HuH-7 (cell line): ENCODE data around the gene PRLR.
"Not testable (repeated sequence)": the region's sequence is repeated elsewhere in the genome, so short reads cannot be mapped to it uniquely, and the experiment has no call there.

ENCODE experiments used
- DNase-seq: peaks from one replicate; pipeline ENCODE4 v3.0.0; 2011; ENCODE audit warnings: low spot score

PRLR gene

DNA sequence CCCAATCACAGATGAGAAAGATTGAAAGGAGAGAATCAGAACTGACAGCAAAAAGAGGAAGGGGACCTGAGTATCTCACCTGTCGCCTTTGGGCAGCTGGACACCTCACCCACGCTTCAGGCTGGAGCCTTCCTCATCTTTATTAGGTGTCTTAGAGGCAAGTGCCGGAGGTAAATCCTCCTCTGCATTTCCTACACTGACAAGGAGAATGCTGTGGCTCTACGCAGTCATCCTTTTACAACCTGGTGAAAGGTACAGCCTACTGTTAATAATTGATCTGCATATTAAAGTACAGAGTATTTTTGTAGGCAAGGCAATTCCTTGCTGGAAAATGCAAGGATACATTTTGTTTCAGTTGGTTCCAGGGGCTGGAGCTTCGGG is 34.8 kb downstream of the PRLR start:
- no peak for DNase-seq

DNA sequence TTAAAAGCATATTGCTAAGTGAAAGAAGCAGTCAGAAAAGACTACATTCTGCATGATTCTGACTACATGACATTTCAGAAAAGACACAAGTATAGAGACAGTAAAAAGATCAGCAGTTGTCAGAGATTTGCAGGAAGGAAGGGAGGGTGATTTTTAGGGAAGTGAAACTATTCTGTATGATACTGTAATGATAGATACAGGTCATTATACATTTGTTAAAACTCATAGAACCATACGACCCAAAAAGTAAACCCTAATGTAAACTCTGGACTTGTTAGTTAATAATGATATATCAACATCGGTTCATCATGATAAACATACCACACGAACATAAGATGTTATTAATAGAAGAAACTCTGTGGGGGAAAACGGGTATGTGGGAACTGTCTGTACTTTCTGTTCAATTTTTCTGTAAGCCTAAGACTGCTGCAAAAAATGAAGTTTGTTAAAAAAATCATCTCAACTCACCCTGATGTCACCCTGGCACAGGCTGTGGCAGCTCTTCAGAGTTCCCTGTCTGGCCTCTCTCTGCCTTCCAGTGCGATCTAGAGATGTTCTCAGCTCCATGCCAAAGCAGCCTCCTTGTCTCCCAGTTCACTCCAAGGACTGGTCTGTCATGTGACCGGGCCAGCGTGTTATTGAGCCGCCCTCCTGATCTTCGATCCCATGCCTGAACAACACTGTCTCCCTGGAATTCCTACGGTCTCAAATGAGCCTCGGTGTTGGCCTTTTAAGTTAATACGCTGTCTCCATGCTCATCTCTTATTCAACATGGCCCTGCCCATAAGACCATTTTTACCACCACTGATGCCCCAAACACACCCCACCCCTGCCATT is 35.4 kb downstream of the PRLR start:
- DNase-seq = no peak

DNA sequence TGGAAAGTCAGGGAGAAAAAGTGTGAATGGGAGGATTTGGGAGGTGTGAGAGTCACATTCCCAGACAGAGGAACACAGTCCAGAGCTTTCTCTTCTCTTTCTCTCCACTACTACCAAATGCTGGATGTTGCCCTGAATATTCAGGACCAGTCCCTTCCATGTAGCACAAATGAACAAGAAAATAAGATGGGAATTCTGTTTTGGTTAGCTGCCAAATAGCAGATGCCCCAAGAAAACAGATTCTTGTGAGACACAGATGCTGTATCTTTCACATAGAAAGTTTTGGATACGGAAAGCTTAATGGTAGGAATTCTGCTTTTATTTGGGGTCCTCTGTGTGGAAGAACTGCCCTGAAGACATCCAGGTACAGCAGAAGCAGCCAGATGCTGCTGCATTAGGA is 37.8 kb downstream of the PRLR start:
- DNase-seq = no peak

DNA sequence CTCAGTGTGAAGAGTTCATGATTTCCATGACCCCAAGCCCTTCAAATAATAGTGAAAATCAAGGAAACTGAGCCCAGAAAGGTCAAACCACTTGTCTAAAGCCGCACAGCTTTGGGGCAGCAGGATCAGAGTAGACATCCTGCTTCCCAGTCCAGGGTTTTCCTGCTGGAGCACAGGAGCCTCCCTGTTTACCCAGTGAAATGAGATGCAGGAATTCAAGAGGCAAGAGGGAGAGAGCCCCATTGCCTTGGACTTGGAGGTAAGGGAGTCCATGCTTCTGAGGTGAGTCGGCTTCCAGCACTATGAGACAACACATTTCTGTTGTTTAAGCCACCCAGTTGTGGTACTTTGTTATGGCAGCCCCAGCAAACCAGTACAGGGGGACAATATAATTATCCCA is 40.5 kb downstream of the PRLR start:
- DNase-seq = not testable (repeated sequence)

DNA sequence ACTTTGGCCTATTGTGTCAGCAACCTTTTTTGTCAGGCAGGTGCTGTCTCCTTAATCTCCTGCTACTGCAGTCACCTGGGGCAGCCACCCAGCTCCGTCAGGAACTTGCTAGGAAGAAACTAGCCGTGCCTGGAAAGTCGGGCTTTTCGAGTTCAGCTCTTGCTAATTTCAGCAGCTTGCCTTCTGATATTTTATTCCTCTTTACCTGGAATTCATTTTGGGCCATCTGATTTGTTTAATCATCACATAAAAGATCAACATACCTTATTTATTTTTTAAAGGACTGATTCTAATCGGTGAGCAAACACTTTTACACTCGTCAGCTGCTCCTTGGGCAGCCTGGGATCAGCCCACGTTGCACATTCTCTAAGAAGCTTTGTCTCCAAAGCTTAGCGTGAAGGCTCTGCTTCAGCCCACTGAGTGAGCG is 42.2 kb downstream of the PRLR start:
- no peak for DNase-seq

DNA sequence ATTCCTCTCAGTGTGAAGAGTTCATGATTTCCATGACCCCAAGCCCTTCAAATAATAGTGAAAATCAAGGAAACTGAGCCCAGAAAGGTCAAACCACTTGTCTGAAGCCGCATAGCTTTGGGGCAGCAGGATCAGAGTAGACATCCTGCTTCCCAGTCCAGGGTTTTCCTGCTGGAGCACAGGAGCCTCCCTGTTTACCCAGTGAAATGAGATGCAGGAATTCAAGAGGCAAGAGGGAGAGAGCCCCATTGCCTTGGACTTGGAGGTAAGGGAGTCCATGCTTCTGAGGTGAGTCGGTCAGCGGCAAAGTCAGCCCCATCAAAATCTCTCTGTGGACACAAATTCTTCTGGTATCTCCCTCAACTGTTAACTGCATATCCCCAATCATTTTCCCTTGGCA is 42.7 kb downstream of the PRLR start:
- DNase-seq = not testable (repeated sequence)

DNA sequence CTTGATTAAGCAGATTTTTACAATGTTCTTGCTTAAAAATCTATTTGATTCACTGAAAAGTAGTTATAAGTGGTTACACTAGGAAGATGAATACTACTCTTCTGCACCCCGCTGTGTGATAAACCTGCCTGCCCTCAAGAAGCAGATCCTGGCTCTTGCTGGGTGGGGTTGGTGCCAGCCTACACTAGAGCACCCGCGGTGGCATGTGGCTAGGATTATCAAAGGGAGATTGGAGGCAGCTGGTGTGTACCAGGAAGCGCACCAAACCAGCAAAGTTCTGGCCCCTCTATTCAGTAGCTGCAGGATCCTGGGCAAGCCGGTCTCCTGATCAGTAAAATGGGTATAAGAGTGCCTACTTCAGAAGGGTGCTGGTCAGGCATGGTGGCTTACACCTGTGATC is 43.5 kb downstream of the PRLR start:
- DNase-seq = no peak

DNA sequence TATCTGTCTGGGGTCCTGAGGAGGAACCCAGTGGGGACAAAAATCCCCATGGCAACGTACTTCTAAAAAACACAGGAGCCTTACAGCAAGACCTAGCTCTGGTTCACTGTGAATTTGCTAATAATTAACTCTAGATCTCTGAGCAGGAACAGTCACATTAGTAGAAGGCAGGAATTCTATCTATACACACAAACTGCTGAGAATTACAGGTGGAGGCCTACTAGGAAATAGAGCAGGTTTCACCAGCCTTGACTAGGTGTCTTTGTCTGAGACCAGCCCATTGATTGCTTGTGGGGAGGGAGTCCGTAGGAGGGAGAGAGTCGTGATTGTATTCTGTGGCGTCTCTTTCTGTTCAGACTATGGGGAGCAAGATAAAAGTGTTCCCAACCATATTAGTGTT is 44.8 kb downstream of the PRLR start:
- peak; percentile 70 for DNase-seq

DNA sequence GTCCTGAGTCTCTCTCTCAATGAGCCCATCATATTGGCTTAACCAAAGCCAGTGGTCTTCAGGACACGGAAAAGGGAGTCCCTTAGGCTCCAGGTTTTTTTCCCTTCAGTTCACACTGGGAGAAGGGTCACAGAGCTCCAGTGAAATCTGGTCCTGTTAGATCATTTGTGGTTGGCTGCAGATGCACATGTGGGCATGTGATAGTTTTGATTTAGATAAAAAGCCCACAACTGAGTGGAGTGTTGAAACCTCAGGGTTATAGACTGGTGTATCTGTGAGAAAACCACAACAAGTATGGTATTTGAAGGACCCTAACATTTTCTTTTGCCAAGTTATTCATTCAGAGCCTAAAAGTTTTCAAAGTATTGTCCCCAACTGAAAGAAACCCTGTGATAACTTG is 46.7 kb downstream of the PRLR start:
- no peak for DNase-seq

DNA sequence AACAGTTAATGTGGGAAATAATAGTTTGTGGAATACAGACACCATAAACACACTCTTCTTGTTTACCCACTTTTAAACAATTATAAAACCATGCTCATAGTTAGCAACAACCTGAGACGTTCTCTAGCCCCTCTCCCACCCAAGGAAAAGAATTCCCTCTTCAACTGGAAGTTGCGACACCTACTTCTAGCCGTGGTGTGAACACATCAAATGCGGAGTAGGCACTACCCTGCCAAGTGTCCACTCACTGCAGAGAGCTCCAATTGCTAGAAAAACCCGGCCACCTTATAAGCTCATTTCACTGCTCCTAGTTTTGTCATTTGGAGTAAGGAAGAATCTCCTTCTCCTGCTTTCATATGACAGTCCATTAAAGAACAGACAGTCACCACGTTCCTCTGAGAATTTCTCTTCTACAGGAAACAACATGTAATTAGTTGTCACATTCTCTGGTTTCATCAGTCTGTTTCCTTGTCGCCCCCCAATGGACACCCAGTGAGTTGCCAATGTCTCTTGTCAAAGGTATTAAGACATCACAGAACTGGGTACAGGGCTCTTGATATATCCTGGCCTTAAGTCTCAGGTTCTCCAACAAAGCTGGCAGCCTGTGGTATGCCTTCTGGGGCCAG is 47.3 kb downstream of the PRLR start:
- peak; percentile 71 for DNase-seq

DNA sequence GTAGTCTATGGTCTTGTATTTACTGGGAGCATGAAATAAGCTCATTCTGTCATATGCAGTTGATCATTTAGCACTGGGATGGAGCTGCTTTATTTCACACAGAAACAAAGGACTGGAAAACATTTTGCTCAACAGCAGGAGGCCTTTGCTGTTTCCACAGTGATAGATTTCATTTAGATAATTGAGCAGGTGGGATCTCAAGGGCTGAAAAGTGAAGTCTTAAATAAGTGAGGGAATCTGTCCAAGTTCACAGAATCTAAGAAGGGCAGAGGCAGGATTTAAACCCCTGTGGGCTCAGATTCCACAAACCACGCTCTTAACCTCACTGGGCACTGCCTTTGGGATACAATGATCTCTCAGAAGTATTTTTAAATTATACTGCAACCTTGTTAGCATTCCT is 47.8 kb downstream of the PRLR start:
- DNase-seq = no peak

DNA sequence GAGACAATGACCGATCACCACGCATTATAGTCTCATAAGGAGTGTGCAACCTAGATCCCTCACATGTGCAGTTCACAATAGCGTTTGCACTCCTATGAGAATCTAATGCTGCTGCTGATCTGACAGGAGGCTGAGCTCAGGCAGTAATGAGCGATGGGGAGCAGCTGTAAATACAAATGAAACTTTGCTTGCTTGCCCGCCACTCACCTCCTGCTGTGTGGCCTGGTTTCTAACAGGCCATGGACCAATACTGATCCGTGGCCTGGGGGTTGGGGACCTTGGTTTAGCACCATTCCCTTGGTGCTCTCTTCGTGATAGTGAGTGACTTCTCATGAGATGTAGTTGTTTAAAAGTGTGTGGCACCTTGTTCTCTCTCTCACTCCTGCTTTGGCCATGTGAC is 50.2 kb downstream of the PRLR start:
- DNase-seq = no peak

DNA sequence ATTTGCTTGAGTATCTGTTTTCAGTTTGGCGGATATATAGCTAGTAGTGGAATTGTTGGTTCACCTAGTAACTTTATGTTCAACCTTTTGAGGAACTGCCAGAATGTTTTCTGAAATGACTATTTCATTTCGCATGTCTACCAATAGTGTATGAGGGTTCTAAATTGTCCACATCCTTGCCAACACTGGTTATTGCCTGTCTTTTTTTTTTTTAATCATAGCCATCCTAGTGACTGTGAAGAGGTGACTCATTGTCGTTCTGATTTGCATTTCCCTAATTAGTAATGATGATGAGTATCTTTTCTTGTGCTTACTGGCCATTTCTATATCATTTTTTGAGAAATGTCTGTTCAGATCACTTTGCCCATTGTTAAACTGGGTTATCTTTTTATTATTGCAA is 52.5 kb downstream of the PRLR start:
- DNase-seq = no peak

DNA sequence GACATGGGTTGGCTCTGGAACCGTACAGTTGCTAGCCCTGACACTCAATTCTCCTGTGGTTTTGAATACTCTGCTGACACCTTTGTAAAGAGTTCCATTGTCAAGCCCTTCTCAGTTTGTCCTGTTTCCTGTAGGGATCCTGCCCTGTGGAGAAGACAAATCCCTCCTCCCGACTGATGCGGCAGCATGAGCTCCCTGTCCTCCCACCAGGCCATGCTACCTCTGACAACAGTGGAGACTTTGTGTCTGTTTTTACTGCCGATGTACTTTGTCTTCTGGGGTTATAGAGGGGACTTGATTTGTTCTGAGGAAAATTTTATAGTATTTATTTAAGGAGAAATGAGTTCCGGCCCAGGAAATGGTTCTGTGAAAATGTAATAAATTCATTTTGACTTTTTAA is 57.8 kb downstream of the PRLR start:
- DNase-seq = peak; percentile 41

DNA sequence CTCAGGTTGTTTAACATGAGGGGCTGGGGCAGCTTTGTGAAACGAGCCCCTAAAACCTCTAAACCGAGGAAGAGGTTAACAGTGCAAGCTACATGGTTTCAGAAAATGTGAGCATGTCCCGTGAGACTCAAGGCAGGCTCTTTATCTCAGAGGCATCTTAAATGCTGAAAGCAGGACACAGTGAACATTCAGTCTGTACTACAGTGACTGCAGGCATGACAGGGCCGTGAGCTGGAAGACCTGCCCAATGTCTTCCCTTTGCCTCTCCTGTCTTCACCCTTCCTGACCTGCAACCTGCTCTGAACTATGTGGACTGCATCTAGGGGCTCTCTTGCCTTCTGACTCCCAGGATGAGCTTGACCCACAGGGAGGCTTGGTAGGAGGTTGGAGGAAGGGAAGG is 58.3 kb downstream of the PRLR start:
- DNase-seq = no peak

DNA sequence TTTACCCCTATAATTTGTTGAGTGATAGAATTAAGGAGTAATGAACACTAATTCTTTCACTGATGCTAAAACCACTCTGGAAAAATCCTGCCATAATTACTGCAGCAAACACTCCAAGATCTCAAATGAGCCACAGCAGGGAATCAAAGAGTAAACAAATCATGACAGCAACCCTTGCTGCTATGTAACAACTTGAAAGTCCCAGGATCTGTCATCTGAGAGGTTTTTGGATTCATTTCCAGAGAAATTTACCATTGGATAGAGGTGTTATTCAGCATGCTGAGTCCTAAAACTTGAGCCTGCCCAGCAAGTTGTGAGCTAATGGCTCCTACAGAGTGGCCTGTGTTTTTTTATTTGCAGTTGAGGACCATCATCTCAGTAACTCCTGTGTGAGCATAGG is 59.2 kb downstream of the PRLR start:
- DNase-seq = no peak

DNA sequence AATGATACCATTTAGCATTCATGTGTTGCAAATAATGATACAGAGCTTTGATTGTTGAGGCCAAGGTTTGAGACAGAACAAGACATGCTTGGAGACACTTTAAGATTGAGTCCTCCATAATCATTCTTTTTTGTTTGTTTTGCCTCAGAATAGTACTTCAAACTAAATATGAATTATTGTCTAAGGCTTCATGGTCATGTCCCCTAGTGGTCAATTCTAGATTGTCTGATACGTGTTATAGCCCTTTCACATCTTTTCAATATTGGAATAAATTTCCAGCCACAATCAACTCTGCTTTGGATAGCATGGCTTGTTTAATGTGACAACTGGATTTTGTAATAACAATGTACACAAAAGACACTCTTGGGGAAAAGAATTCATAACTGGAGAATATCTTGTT is 64.2 kb downstream of the PRLR start:
- no peak for DNase-seq

DNA sequence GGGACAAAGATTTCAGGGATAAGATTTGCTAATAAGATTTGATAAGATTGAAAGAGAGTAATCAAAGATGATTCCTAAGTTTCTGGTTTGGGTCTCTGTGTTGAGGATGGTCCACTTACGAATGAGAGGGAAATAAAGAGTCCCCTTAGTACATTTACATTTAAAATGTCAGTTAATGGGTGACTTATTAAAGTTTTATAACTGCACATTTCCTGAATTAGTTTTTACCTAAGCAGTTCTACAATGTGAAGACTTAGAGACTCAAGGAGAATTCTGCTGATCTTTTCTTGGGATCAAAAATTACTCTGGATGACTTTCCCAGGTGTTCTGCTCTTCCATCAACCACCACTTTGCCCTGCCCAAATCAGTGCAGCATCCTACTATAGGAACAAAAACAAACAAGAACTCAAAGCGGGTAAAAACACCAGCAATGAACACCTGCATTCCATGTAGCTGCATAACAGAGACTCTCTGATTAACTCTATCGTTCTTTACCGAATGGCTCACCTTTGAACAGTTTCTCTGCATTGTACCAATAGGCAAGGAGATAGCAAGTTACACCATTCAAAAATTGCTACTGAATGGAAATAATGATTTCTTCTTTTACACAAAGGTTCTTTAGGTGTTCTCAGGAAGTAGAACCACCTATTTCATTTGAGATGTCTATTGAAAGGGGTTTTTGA is 65.3 kb downstream of the PRLR start:
- DNase-seq = no peak

DNA sequence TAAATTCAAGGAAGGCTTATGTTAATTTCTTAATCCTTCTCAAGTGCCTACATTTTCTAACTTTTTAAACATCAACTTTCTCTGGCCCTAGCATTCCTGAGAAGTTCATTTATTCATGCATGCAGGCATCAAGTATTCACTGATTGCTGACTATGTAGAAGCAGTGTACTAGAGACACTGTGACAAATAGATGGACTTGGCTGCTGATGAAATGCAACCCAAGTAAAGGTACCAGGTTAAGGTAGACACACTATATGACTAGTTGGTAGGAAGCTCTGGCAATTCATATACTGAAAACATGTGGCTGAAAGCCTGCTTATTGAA is 66.6 kb downstream of the PRLR start:
- no peak for DNase-seq

DNA sequence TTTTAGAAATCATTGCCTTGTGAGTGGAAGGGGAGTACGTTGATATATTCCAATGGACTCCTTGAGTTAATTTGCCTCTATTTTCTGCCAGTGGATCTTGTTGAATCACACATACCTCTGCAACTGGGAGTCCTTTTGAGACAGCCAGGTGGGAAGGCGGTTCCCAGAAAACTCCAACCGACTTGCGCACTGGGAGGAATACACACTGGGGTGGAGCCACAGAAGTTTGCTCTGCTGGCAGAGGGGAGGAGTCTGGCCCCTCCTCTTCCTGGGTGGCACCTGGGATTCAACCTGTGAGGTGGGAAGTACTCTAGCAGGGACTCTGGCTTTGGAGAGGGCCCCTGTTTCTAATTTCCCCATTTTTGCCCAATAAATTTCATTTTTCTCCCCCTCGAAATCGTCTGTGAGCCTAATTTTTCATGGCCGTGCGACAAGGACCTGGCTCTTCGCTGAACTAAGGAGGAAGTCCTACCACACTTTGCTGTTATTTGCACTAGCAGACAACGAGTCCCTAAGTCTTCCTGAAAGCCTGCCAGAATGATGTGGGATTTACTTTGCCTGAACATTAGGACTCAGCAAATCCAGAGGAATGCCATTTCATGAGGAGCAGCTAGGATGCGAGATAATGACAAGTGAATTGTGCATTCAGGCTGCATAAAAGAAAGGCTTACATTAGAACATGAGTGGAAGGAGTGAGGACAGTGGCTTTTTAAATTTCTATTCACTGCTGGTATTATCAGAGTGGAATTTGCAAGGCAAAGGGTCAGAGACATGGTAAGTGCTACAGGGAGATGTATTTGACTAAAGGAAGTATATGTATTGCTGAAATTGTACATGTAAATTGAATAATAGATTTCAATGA is 67.2 kb downstream of the PRLR start:
- no peak for DNase-seq

DNA sequence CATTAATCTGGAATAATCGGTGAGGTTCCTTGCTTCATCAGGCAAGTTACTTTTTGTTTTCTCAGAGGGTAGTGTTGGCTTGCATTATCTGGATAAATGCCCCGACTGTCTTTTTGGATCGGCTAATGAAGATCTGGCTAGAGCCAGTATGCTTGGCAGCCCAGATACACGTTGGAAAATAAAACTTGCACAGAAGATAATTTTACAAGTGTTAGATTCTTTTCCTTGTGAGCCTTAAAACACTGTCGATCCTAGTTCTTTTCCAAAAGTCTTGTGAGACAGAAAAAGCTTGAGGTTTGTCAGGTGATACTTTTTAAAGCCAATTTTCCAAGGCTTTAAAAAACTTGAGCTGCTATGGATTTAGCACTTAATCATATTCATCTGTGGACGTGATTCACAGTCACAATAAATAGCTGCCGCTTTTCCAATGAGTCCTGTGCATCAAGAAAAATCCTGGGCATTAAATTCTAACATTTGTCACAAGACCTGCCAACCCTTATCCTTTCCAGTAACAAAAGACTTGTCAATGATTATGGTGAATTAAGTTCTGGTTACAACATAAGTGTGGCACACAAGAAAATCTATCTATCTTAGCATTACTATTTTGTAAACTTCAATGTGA is 68.5 kb downstream of the PRLR start:
- no peak for DNase-seq

DNA sequence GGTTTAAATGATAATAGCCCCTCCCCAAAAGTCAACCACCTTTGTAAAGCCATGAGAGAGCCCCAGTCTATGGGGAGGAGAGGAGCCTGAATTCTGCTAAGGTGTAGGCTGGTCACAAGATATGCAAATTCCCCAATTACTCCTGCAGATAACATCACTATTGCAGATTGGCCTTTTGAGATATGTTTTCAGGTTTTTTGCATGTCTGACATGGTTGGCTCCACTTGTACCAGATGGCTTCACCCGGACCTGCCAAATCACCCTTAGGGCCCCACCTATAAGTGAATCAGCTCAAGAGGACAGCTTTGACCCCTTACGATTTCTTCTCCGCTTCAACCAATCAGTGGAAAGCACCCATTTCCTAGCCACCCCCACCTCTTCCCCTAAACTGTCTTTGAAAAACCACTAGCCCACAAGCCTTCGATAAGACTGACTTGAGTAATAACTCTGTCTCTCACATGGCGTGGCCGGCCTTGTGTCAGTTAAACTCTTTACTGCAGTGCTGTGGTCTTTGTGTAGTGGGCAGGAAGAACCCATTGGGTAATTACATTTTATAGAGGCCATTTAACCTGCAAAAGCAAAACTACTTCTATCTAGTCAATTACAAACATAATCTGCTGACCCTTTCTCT is 69.7 kb downstream of the PRLR start:
- DNase-seq = no peak
